IMR-90 (cell line): Measurements from ENCODE around the gene PRKCA. TPM values are rescaled to one million over a fixed set of nuclear protein-coding genes. Genes with fewer than 3 reads are reported as not detected.

Experiments used
- ATAC-seq: fragments of 200-7000 bp; cut with Tn5 transposase; 2 replicates; pipeline ENCODE4 v1.9.1; 2020; ENCODE audit warnings: low read depth, mild to moderate bottlenecking, moderate library complexity
- BruUV-seq: library from RNA; stranded (reverse); fragments of 400-500 nt; replicated peaks from 2 replicates; lab custom pipeline; 2021; lab: Mats Ljungman, UMichigan
- CTCF ChIA-PET: fragments of 300-600 bp; formaldehyde crosslinking; extraction: SDS; loops from one replicate; lab custom pipeline; 2021; ENCODE audit warnings: antibody characterized with exemption; lab: Yijun Ruan, JAX
- POLR2A ChIA-PET: fragments of 300-600 bp; sonication (Branson Sonifier 250); formaldehyde crosslinking; loops from one replicate; lab custom pipeline; 2022; ENCODE audit warnings: antibody characterized with exemption; ENCODE audit not compliant: unreplicated experiment; lab: Charles Lee
- DNase-seq: peaks from one replicate; pipeline ENCODE4 v3.0.0; 2013
- H2AFZ ChIP-seq: replicated peaks from 2 replicates; pipeline ENCODE3; 2013; ENCODE audit warnings: low read length, mild to moderate bottlenecking; ENCODE audit not compliant: poor library complexity
- H2AK5ac ChIP-seq: 2 replicates; pipeline ENCODE4 v1.6.1; 2013; ENCODE audit warnings: low read depth, low read length, inconsistent platforms
- H2AK9ac ChIP-seq: replicated peaks from 2 replicates; pipeline ENCODE3; 2013; ENCODE audit warnings: mild to moderate bottlenecking, low read depth, low read length, moderate library complexity; ENCODE audit not compliant: poor library complexity
- H2BK120ac ChIP-seq: 2 replicates; pipeline ENCODE4 v1.6.1; 2013; ENCODE audit warnings: low read depth, low read length, inconsistent platforms
- H2BK15ac ChIP-seq: 3 replicates; pipeline ENCODE4 v1.6.1; 2013; ENCODE audit warnings: low read depth, low read length, inconsistent platforms
- H2BK20ac ChIP-seq: 2 replicates; pipeline ENCODE4 v1.6.1; 2013; ENCODE audit warnings: low read depth, mild to moderate bottlenecking, inconsistent platforms, low read length, moderate library complexity
- H2BK5ac ChIP-seq: 2 replicates; pipeline ENCODE4 v1.6.1; 2013; ENCODE audit warnings: mild to moderate bottlenecking, low read depth, low read length, inconsistent platforms; ENCODE audit not compliant: poor library complexity, severe bottlenecking
- H3K14ac ChIP-seq: replicated peaks from 2 replicates; pipeline ENCODE4 v1.6.1; 2013; ENCODE audit warnings: low read depth, low read length, inconsistent platforms
- H3K18ac ChIP-seq: 2 replicates; pipeline ENCODE4 v1.6.1; 2013; ENCODE audit warnings: low read depth, low read length, control low read depth
- H3K23ac ChIP-seq: 2 replicates; pipeline ENCODE4 v1.6.1; 2013; ENCODE audit warnings: low read depth, low read length, inconsistent platforms
- H3K27ac ChIP-seq: 2 replicates; pipeline ENCODE4 v1.5.1; 2013; ENCODE audit warnings: mild to moderate bottlenecking, control low read depth, low read length; ENCODE audit not compliant: insufficient read depth
- H3K27me3 ChIP-seq: 2 replicates; pipeline ENCODE4 v1.6.1; 2013; ENCODE audit warnings: low read length; ENCODE audit not compliant: control insufficient read depth, insufficient read depth
- H3K36me3 ChIP-seq: 2 replicates; pipeline ENCODE4 v1.6.1; 2013; ENCODE audit warnings: low read length, mixed read lengths; ENCODE audit not compliant: control insufficient read depth, insufficient read depth
- H3K4ac ChIP-seq: 2 replicates; pipeline ENCODE4 v1.6.1; 2013; ENCODE audit warnings: low read depth, low read length, inconsistent platforms
- H3K4me1 ChIP-seq: 2 replicates; pipeline ENCODE4 v1.6.1; 2013; ENCODE audit warnings: low read length, mixed read lengths; ENCODE audit not compliant: control insufficient read depth, insufficient read depth
- H3K4me2 ChIP-seq: 2 replicates; pipeline ENCODE4 v1.6.1; 2013; ENCODE audit warnings: low read depth, mild to moderate bottlenecking, control low read depth, low read length, moderate library complexity
- H3K4me3 ChIP-seq: 2 replicates; pipeline ENCODE4 v1.5.1; 2013; ENCODE audit warnings: low read depth, mild to moderate bottlenecking, control low read depth, low read length, moderate library complexity; ENCODE audit not compliant: insufficient read depth
- H3K56ac ChIP-seq: 2 replicates; pipeline ENCODE4 v1.6.1; 2013; ENCODE audit warnings: low read length, inconsistent platforms; ENCODE audit not compliant: insufficient read depth; ENCODE audit errors: extremely low read depth
- H3K79me1 ChIP-seq, 2 experiments: 2 replicates each; pipeline ENCODE4 v1.6.1; 2013; ENCODE audit warnings: low read length in 2 of 2, inconsistent platforms in 1 of 2, low read depth in 1 of 2
- H3K9ac ChIP-seq: 2 replicates; pipeline ENCODE4 v1.6.1; 2013; ENCODE audit warnings: low read depth, low read length, control low read depth
- H3K9me1 ChIP-seq: 2 replicates; pipeline ENCODE4 v1.6.1; 2013; ENCODE audit warnings: low read length, inconsistent platforms; ENCODE audit not compliant: insufficient read depth
- H3K9me3 ChIP-seq: 2 replicates; pipeline ENCODE4 v1.6.1; 2013; ENCODE audit warnings: low read length; ENCODE audit not compliant: control insufficient read depth, insufficient read depth
- H4K20me1 ChIP-seq: 2 replicates; pipeline ENCODE4 v1.6.1; 2013; ENCODE audit warnings: low read length, inconsistent platforms; ENCODE audit not compliant: insufficient read depth
- H4K5ac ChIP-seq: 2 replicates; pipeline ENCODE4 v1.6.1; 2013; ENCODE audit warnings: mild to moderate bottlenecking, low read depth, low read length, control low read depth
- H4K8ac ChIP-seq, 2 experiments: 2 replicates each; pipeline ENCODE4 v1.6.1; 2013; ENCODE audit warnings: low read depth in 2 of 2, low read length in 2 of 2, control low read depth in 1 of 2, inconsistent platforms in 1 of 2
- H4K91ac ChIP-seq: 2 replicates; pipeline ENCODE4 v1.6.1; 2013; ENCODE audit warnings: low read depth, low read length, inconsistent platforms; ENCODE audit not compliant: insufficient read depth
- BHLHE40 ChIP-seq: fragments of 150-350 bp; IDR thresholded peaks from 2 replicates; pipeline ENCODE4 v1.6.1; 2016; ENCODE audit warnings: mild to moderate bottlenecking, low read depth, low read length
- CEBPB ChIP-seq: IDR thresholded peaks from 2 replicates; pipeline ENCODE4 v1.6.1; 2012; ENCODE audit warnings: low read depth, low read length, improper control_type of control experiment
- CHD1 ChIP-seq: IDR thresholded peaks from 2 replicates; pipeline ENCODE4 v1.6.1; 2012; ENCODE audit warnings: low read depth, low read length, improper control_type of control experiment
- CTCF ChIP-seq: conservative IDR thresholded peaks from 2 replicates; pipeline ENCODE4 v1.5.1; 2012; ENCODE audit warnings: mild to moderate bottlenecking, low read depth, low read length, improper control_type of control experiment
- ELK1 ChIP-seq: fragments of 150-350 bp; IDR thresholded peaks from 2 replicates; pipeline ENCODE4 v1.6.1; 2016; ENCODE audit warnings: low read depth, mild to moderate bottlenecking, low read length, moderate library complexity, borderline replicate concordance
- MAFK ChIP-seq: IDR thresholded peaks from 2 replicates; pipeline ENCODE4 v1.6.1; 2012; ENCODE audit warnings: low read depth, low read length, improper control_type of control experiment
- MAZ ChIP-seq: IDR thresholded peaks from 2 replicates; pipeline ENCODE4 v1.6.1; 2012; ENCODE audit warnings: low read depth, mild to moderate bottlenecking, low read length, improper control_type of control experiment, moderate library complexity, borderline replicate concordance
- MXI1 ChIP-seq: IDR thresholded peaks from 2 replicates; pipeline ENCODE4 v1.6.1; 2012; ENCODE audit warnings: low read depth, mild to moderate bottlenecking, low read length, moderate library complexity, borderline replicate concordance
- POLR2A ChIP-seq: IDR thresholded peaks from 2 replicates; pipeline ENCODE4 v1.6.1; 2012; ENCODE audit warnings: mild to moderate bottlenecking, low read depth, low read length
- RAD21 ChIP-seq: IDR thresholded peaks from 2 replicates; pipeline ENCODE4 v1.6.1; 2012; ENCODE audit warnings: low read length, improper control_type of control experiment
- RCOR1 ChIP-seq: IDR thresholded peaks from 2 replicates; pipeline ENCODE4 v1.6.1; 2012; ENCODE audit warnings: mild to moderate bottlenecking, low read length, improper control_type of control experiment; ENCODE audit not compliant: insufficient replicate concordance
- RFX5 ChIP-seq: IDR thresholded peaks from 2 replicates; pipeline ENCODE4 v1.8.0; 2012; ENCODE audit warnings: low read depth, mild to moderate bottlenecking, low read length, moderate library complexity
- SMC3 ChIP-seq: fragments of 150-350 bp; IDR thresholded peaks from 2 replicates; pipeline ENCODE4 v1.6.1; 2016; ENCODE audit warnings: low read depth, mild to moderate bottlenecking, antibody characterized with exemption, low read length, moderate library complexity
- USF2 ChIP-seq: fragments of 150-350 bp; IDR thresholded peaks from 2 replicates; pipeline ENCODE4 v1.6.1; 2017; ENCODE audit warnings: mild to moderate bottlenecking, antibody characterized with exemption, low read length, low read depth
- WGBS, 2 experiments: methylation state at CpG; one replicate each; pipeline versions ENCODE4 v1.1.5 to v1.1.7; 2013; ENCODE audit warnings: missing lambda C conversion rate in 2 of 2; ENCODE audit not compliant: insufficient read length in 1 of 2; ENCODE audit errors: extremely low coverage in 2 of 2; 5-methylcytosine and 5-hydroxymethylcytosine counted together
- dilution Hi-C: fragments of 300-500 bp; cut with HindIII; formaldehyde crosslinking; loops from one replicate; pipeline ENCODE4 v1.14.3; 2018; ENCODE audit warnings: low sequenced_read_pairs; ENCODE audit not compliant: unreplicated experiment
- in situ Hi-C: fragments of 300-500 bp; cut with MboI; formaldehyde crosslinking; loops from 3 replicates; pipeline ENCODE4 v1.14.3; 2019; ENCODE audit warnings: low sequenced_read_pairs, inconsistent platforms, mixed read lengths
- intact Hi-C: fragments of 100-400 bp; cut with micrococcal nuclease; formaldehyde crosslinking; loops from 2 replicates; pipeline ENCODE4 v1.10.0; 2022
- polyA plus RNA-seq, 3 experiments: library from polyadenylated mRNA; depleted of rRNA; stranded (reverse); fragments of >200 nt; gene quantifications; 2 replicates each; pipeline ENCODE4 v1.2.3, GENCODE V29; 2012; ENCODE audit warnings: low replicate concordance in 1 of 3
- total RNA-seq: library from RNA; depleted of rRNA; stranded (reverse); fragments of >200 nt; gene quantifications from 2 replicates; pipeline ENCODE4 v1.2.3, GENCODE V29; 2012

PRKCA gene
- total and polyA plus RNA-seq, 2 of the 4 experiments (the other 2 are of a cell fraction): 31.0 to 46.0 TPM

GRCh38 chr17:66667491-66668030 is 365.1 kb downstream of the PRKCA start:
- Histone ChIP-seq H2AK9ac (no peak overlapping the region), H4K5ac (no peak overlapping the region), H3K4ac (no peak overlapping the region), H2BK15ac (no peak overlapping the region), H3K9ac (no peak overlapping the region), H3K79me1 (peaks cover 6 to 25% of the 10 kb centered on the region in 2 experiments; a peak in 3 of 4 replicates), H3K36me3 (peaks cover 2% of the 10 kb centered on the region; the same call in 1 of the 2 replicates), H3K56ac (no peak overlapping the region), H4K91ac (no peak overlapping the region), H3K4me1 (no peaks in the 10 kb centered on the region), H2BK5ac (no peak overlapping the region), H3K14ac (no peak overlapping the region), H2AFZ (no peak overlapping the region), H3K23ac (no peak overlapping the region), H3K4me2 (no peak overlapping the region), H2AK5ac (no peak overlapping the region), H2BK20ac (no peak overlapping the region), H3K4me3 (no peak overlapping the region), H4K20me1 (no peaks in the 10 kb centered on the region; the same call in 1 of the 2 replicates), H3K9me3 (no peaks in the 10 kb centered on the region), H3K18ac (no peak overlapping the region), H3K9me1 (peaks cover 6% of the 10 kb centered on the region; the same call in 1 of the 2 replicates), H3K27me3 (no peaks in the 10 kb centered on the region), H4K8ac (no peak overlapping the region), H2BK120ac (no peak overlapping the region), H3K27ac (no peak overlapping the region)
- TF ChIP-seq RFX5: no peak
- no peak for TF ChIP-seq BHLHE40
- no peak for TF ChIP-seq MAFK
- TF ChIP-seq POLR2A: no peak
- no peak for TF ChIP-seq MXI1
- TF ChIP-seq ELK1: no peak
- no peak for TF ChIP-seq RCOR1
- TF ChIP-seq MAZ: no peak
- TF ChIP-seq CHD1: no peak
- TF ChIP-seq USF2: no peak
- TF ChIP-seq CTCF: no peak
- no peak for TF ChIP-seq RAD21
- no peak for TF ChIP-seq CEBPB
- TF ChIP-seq SMC3: no peak
- ChIA-PET CTCF (no interaction called here), POLR2A (no interaction called here)
- DNase-seq: no peak
- intact Hi-C loops: no loop called here
- 100% methylated on average over 1 of the region's 4 CpGs; no CpG with 5 or more reads in 1 of the 2 experiments for WGBS, 2 experiments
- BruUV-seq: no TSS peak
- in situ Hi-C loops: loop anchor here (25.0 kb wide), 1 partner anchor 1430 kb away; no protein-coding TSS in a partner anchor
- ATAC-seq: no peak
- dilution Hi-C loops: no loop called here
